ENCODE results near the gene AFF1. TPM values are rescaled to one million over a fixed set of nuclear protein-coding genes. Genes with fewer than 3 reads are reported as not detected.

Gene AFF1
- total and polyA plus RNA-seq, 4 donors = 7.2 to 42.8 (median 21.5) TPM

- WGBS = 84% methylated on average over 1 of the region's 1 CpG
- H3K27me3 ChIP-seq (ENCODE audit: control insufficient read depth in 4 of 4, insufficient read depth in 4 of 4, low read length in 3 of 4) = no peaks in the 10 kb centered on the region
- H3K4me3 ChIP-seq (ENCODE audit: low read depth in 1 of 3, low read length in 3 of 3) = no peak overlapping the region
- H3K4me1 ChIP-seq (ENCODE audit: control insufficient read depth in 4 of 4, insufficient read depth in 4 of 4, low read length in 3 of 4) = peaks cover 0 to 15% (median 10%) of the 10 kb centered on the region in 4 donors
- H3K27ac ChIP-seq (ENCODE audit: low read depth in 1 of 2, low read length in 2 of 2) = no peak overlapping the region
- TF ChIP-seq FOXA1 (IDR thresholded peaks at IDR 0.05) (no peak), GABPA (IDR thresholded peaks at IDR 0.05 in 1 of 2, conservative IDR thresholded peaks at IDR 0.05 in 1 of 2) (no peak)
- H3K9ac ChIP-seq (ENCODE audit: low read depth in 1 of 2, low read length in 2 of 2) = no peak overlapping the region
- H3K9me3 ChIP-seq (ENCODE audit: control insufficient read depth in 4 of 4, low read length in 3 of 4) = no peaks in the 10 kb centered on the region
- peaks cover 0 to 7% (median 4%) of the 10 kb centered on the region in 4 donors for H3K36me3 ChIP-seq (ENCODE audit: control insufficient read depth in 4 of 4, insufficient read depth in 3 of 4, low read depth in 1 of 4, low read length in 3 of 4)
- no peak for DNase-seq (ENCODE audit: low spot score)
Measured at GRCh38 chr4:87100168-87100567, 165.4 kb downstream of the AFF1 start.

GRCh38 chr4:87101543-87102199, 166.9 kb downstream of the AFF1 start:
- no peak overlapping the region for H3K4me3 ChIP-seq (ENCODE audit: low read depth in 1 of 3, low read length in 3 of 3)
- no peak overlapping the region for H3K9ac ChIP-seq (ENCODE audit: low read depth in 1 of 2, low read length in 2 of 2)

More at GRCh38 chr4:87101543-87102199, 166.9 kb downstream of the AFF1 start:
- no peaks in the 10 kb centered on the region for H3K9me3 ChIP-seq (ENCODE audit: control insufficient read depth in 4 of 4, low read length in 3 of 4)
- H3K27me3 ChIP-seq (ENCODE audit: control insufficient read depth in 4 of 4, insufficient read depth in 4 of 4, low read length in 3 of 4) = no peaks in the 10 kb centered on the region
- peaks cover 0 to 15% (median 8%) of the 10 kb centered on the region in 4 donors for H3K36me3 ChIP-seq (ENCODE audit: control insufficient read depth in 4 of 4, insufficient read depth in 3 of 4, low read depth in 1 of 4, low read length in 3 of 4)
- no peak for DNase-seq (ENCODE audit: low spot score)
- TF ChIP-seq ZBTB33 (IDR thresholded peaks at IDR 0.05) = no peak
- TF ChIP-seq SP1 (IDR thresholded peaks at IDR 0.05) = no peak
- no peak for TF ChIP-seq REST (IDR thresholded peaks at IDR 0.05)
- TF ChIP-seq EGR1 (IDR thresholded peaks at IDR 0.05; ENCODE audit: low read depth in 2 of 2) = no peak
- TF ChIP-seq TAF1 (conservative IDR thresholded peaks at IDR 0.05) = no peak
- no peak for TF ChIP-seq HNF4G (IDR thresholded peaks at IDR 0.05)
- TF ChIP-seq RXRA (IDR thresholded peaks at IDR 0.05) = no peak
- no peak for TF ChIP-seq RAD21 (IDR thresholded peaks at IDR 0.05)
- no peak for TF ChIP-seq FOXA2 (IDR thresholded peaks at IDR 0.05)
- no peak for TF ChIP-seq JUND (IDR thresholded peaks at IDR 0.05)
- TF ChIP-seq NR2F2 (IDR thresholded peaks at IDR 0.05) = no peak
- TF ChIP-seq CTCF (IDR thresholded peaks at IDR 0.05; ENCODE audit: low read depth, low read length, missing input control) = no peak
- TF ChIP-seq ATF3 (IDR thresholded peaks at IDR 0.05) = no peak
- no peak for TF ChIP-seq YY1 (IDR thresholded peaks at IDR 0.05)
- TF ChIP-seq HNF4A (conservative IDR thresholded peaks at IDR 0.05) = no peak
- TF ChIP-seq MAX (IDR thresholded peaks at IDR 0.05) = no peak
- no peak for TF ChIP-seq FOXA1 (IDR thresholded peaks at IDR 0.05)
- no peak for TF ChIP-seq GABPA (IDR thresholded peaks at IDR 0.05 in 1 of 2, conservative IDR thresholded peaks at IDR 0.05 in 1 of 2)
- 95% methylated on average over 7 of the region's 7 CpGs for WGBS
- H3K4me1 ChIP-seq (ENCODE audit: control insufficient read depth in 4 of 4, insufficient read depth in 4 of 4, low read length in 3 of 4) = peaks cover 0 to 15% (median 12%) of the 10 kb centered on the region in 4 donors
- H3K27ac ChIP-seq (ENCODE audit: low read depth in 1 of 2, low read length in 2 of 2) = no peak overlapping the region

Data from liver (tissue), 9 donors.